GM19397 (cell line): ENCODE measurements around the gene C16orf46.

ENCODE experiments used
- ATAC-seq: cut with Tn5 transposase; IDR thresholded peaks from one replicate; pipeline ENCODE4 v1.9.1; 2021; ENCODE audit warnings: mild to moderate bottlenecking, moderate library complexity; ENCODE audit not compliant: unreplicated experiment

Gene C16orf46

GRCh38 chr16:81076566-81077075 lies 417 bp downstream of the C16orf46 start:
- ATAC-seq, result peak; percentile 81

- ATAC-seq, result no peak
These were observed 3.3 kb downstream of the C16orf46 start for GRCh38 chr16:81073560-81074330.

GRCh38 chr16:81071805-81072204 lies 5.2 kb downstream of the C16orf46 start:
- ATAC-seq, result no peak

- no peak for ATAC-seq
These were observed 6.1 kb downstream of the C16orf46 start for GRCh38 chr16:81070979-81071378.

- ATAC-seq, result no peak
These were observed 8.0 kb downstream of the C16orf46 start for GRCh38 chr16:81069063-81069462.

- ATAC-seq, result no peak
These were observed 9.9 kb downstream of the C16orf46 start for GRCh38 chr16:81067166-81067565.

GRCh38 chr16:81066681-81067080 lies 10.4 kb downstream of the C16orf46 start:
- no peak for ATAC-seq

- no peak for ATAC-seq
These were observed 15.0 kb downstream of the C16orf46 start for GRCh38 chr16:81061871-81062608.

GRCh38 chr16:81061307-81061640 lies 15.8 kb downstream of the C16orf46 start:
- no peak for ATAC-seq

GRCh38 chr16:81060576-81061306 lies 16.3 kb downstream of the C16orf46 start:
- no peak for ATAC-seq

GRCh38 chr16:81053761-81054160 lies 23.3 kb downstream of the C16orf46 start:
- no peak for ATAC-seq

GRCh38 chr16:81042821-81043220 lies 34.2 kb downstream of the C16orf46 start:
- ATAC-seq, result no peak

- no peak for ATAC-seq
These were observed 35.3 kb downstream of the C16orf46 start for GRCh38 chr16:81041696-81042095.

GRCh38 chr16:81040842-81041241 lies 36.2 kb downstream of the C16orf46 start:
- ATAC-seq, result no peak

- ATAC-seq, result no peak
These were observed 36.9 kb downstream of the C16orf46 start for GRCh38 chr16:81040131-81040530.

- no peak for ATAC-seq
These were observed 40.2 kb downstream of the C16orf46 start for GRCh38 chr16:81036751-81037350.

- ATAC-seq, result peak; percentile 55
These were observed 40.9 kb downstream of the C16orf46 start for GRCh38 chr16:81035975-81036750.

GRCh38 chr16:81035398-81035974 lies 41.6 kb downstream of the C16orf46 start, which contains the start of gene ATMIN:
Gene ATMIN, plus strand, starts transcription at chr16:81035842. Its CDS starts 29 bp downstream, at chr16:81035871.
- ATAC-seq, result peak; percentile 90

GRCh38 chr16:81029930-81030604 lies 47.0 kb downstream of the C16orf46 start:
- no peak for ATAC-seq
